Esophagus mucosa (tissue), 1 donor: ENCODE results near the gene UBL5. TPM values are rescaled to one million over a fixed set of nuclear protein-coding genes. Genes with fewer than 3 reads are reported as not detected.

ENCODE experiments used
- ATAC-seq: fragments of 200-7000 bp; cut with Tn5 transposase; one replicate; pipeline ENCODE4 v1.9.1; 2020
- total RNA-seq: library from RNA; stranded (reverse); gene quantifications from one replicate; pipeline ENCODE4 v1.2.4, GENCODE V29; 2023
- donor health status: DM: yes; HTN: yes; CAD: no.

The UBL5 gene
- total RNA-seq, 1 donor from 2014 or later: 297 TPM

- no peak for ATAC-seq
These were observed 28.9 kb downstream of the UBL5 start for GRCh38 chr19:9856609-9857008.

- ATAC-seq: no peak
These were observed 29.5 kb downstream of the UBL5 start for GRCh38 chr19:9857076-9857721.

- no peak for ATAC-seq
These were observed 30.4 kb downstream of the UBL5 start for GRCh38 chr19:9857920-9858746.

GRCh38 chr19:9858766-9859165 is 31.0 kb downstream of the UBL5 start:
- no peak for ATAC-seq

GRCh38 chr19:9860407-9860806 is 32.7 kb downstream of the UBL5 start:
- ATAC-seq: no peak

GRCh38 chr19:9861503-9861902 is 33.8 kb downstream of the UBL5 start:
- no peak for ATAC-seq

GRCh38 chr19:9862938-9863337 is 35.2 kb downstream of the UBL5 start:
- no peak for ATAC-seq

GRCh38 chr19:9863759-9864158 is 36.0 kb downstream of the UBL5 start:
- ATAC-seq: no peak

- ATAC-seq: no peak
These were observed 38.2 kb downstream of the UBL5 start for GRCh38 chr19:9865732-9866501.

- ATAC-seq: no peak
These were observed 41.4 kb downstream of the UBL5 start for GRCh38 chr19:9868983-9869617.

- no peak for ATAC-seq
These were observed 44.1 kb downstream of the UBL5 start for GRCh38 chr19:9871626-9872338.

- ATAC-seq: no peak
These were observed 45.0 kb downstream of the UBL5 start for GRCh38 chr19:9872618-9873242.

GRCh38 chr19:9875031-9875627 is 47.4 kb downstream of the UBL5 start:
- ATAC-seq: no peak

GRCh38 chr19:9875796-9876195 is 48.1 kb downstream of the UBL5 start:
- no peak for ATAC-seq

- peak; percentile 62 for ATAC-seq
These were observed 50.2 kb downstream of the UBL5 start for GRCh38 chr19:9877780-9878510.

- no peak for ATAC-seq
These were observed 50.9 kb downstream of the UBL5 start for GRCh38 chr19:9878511-9879196.
